Adipocyte (in vitro differentiated cells): ENCODE results near the gene RCOR2.

Experiments
- DNase-seq: peaks from one replicate; pipeline ENCODE4 v3.0.0-alpha.2; 2015; ENCODE audit warnings: low read depth
- H3K27me3 ChIP-seq: replicated peaks from 2 replicates; pipeline ENCODE4 v1.7.0; 2013; ENCODE audit warnings: mild to moderate bottlenecking, low read length, moderate library complexity; ENCODE audit not compliant: control insufficient read depth, insufficient read depth
- H3K36me3 ChIP-seq: 2 replicates; pipeline ENCODE4 v1.7.0; 2013; ENCODE audit warnings: low read length, mild to moderate bottlenecking, moderate library complexity; ENCODE audit not compliant: control insufficient read depth, insufficient read depth, severe bottlenecking
- H3K4me1 ChIP-seq: 2 replicates; pipeline ENCODE4 v1.7.0; 2013; ENCODE audit warnings: mild to moderate bottlenecking, low read length, moderate library complexity; ENCODE audit not compliant: control insufficient read depth, insufficient read depth
- H3K4me3 ChIP-seq: 2 replicates; pipeline ENCODE4 v1.7.0; 2013; ENCODE audit warnings: mild to moderate bottlenecking, low read length, moderate library complexity
- H3K9ac ChIP-seq: 2 replicates; pipeline ENCODE4 v1.7.0; 2013; ENCODE audit warnings: mild to moderate bottlenecking, low read length, moderate library complexity
- H3K9me3 ChIP-seq: 2 replicates; pipeline ENCODE4 v1.7.0; 2013; ENCODE audit warnings: mild to moderate bottlenecking, low read length, moderate library complexity; ENCODE audit not compliant: control insufficient read depth

RCOR2 gene

GRCh38 chr11:63941901-63942300 is 24.9 kb upstream of the RCOR2 start:
- DNase-seq, result no peak
- Histone ChIP-seq H3K27me3 (no peaks in the 10 kb centered on the region), H3K4me3 (no peak overlapping the region), H3K9ac (no peak overlapping the region), H3K36me3 (peaks cover 10% of the 10 kb centered on the region), H3K4me1 (peaks cover 29% of the 10 kb centered on the region), H3K9me3 (no peaks in the 10 kb centered on the region)

GRCh38 chr11:63940786-63941185 is 23.8 kb upstream of the RCOR2 start:
- no peaks in the 10 kb centered on the region for H3K36me3 ChIP-seq
- no peak overlapping the region for H3K9ac ChIP-seq
- DNase-seq, result no peak
- H3K27me3 ChIP-seq, result no peaks in the 10 kb centered on the region
- peaks cover 27% of the 10 kb centered on the region for H3K4me1 ChIP-seq
- no peak overlapping the region for H3K4me3 ChIP-seq
- H3K9me3 ChIP-seq, result no peaks in the 10 kb centered on the region

GRCh38 chr11:63939397-63939891 is 22.5 kb upstream of the RCOR2 start:
- Histone ChIP-seq H3K27me3 (no peaks in the 10 kb centered on the region), H3K9me3 (no peaks in the 10 kb centered on the region), H3K36me3 (no peaks in the 10 kb centered on the region), H3K4me1 (peaks cover 13% of the 10 kb centered on the region), H3K9ac (peak overlapping the region; percentile 86), H3K4me3 (peak overlapping the region; percentile 90)
- DNase-seq, result peak; percentile 53

- Histone ChIP-seq H3K36me3 (no peaks in the 10 kb centered on the region), H3K4me3 (peak within 1 kb of the TSS; percentile 90), H3K9ac (peak within 1 kb of the TSS; percentile 86), H3K4me1 (peaks cover 11% of the 10 kb centered on the region), H3K27me3 (no peaks in the 10 kb centered on the region), H3K9me3 (no peaks in the 10 kb centered on the region)
- DNase-seq, result peak; percentile 91
Measured at GRCh38 chr11:63938479-63939396, 21.8 kb upstream of the RCOR2 start, which contains the start of gene NAA40. Gene NAA40 (plus strand): TSS chr11:63939002. CDS start chr11:63939097, 95 bp downstream.

- DNase-seq, result no peak
- Histone ChIP-seq H3K36me3 (no peaks in the 10 kb centered on the region), H3K4me1 (peaks cover 15% of the 10 kb centered on the region), H3K9me3 (no peaks in the 10 kb centered on the region), H3K4me3 (peak overlapping the region; percentile 90), H3K9ac (no peak overlapping the region), H3K27me3 (no peaks in the 10 kb centered on the region)
Measured at GRCh38 chr11:63937713-63938478, 20.9 kb upstream of the RCOR2 start.

- no peak for DNase-seq
- Histone ChIP-seq H3K9ac (no peak overlapping the region), H3K9me3 (no peaks in the 10 kb centered on the region), H3K4me1 (peaks cover 9% of the 10 kb centered on the region), H3K4me3 (no peak overlapping the region), H3K36me3 (no peaks in the 10 kb centered on the region), H3K27me3 (no peaks in the 10 kb centered on the region)
Measured at GRCh38 chr11:63933459-63933858, 16.5 kb upstream of the RCOR2 start.

GRCh38 chr11:63931876-63932275 is 14.9 kb upstream of the RCOR2 start:
- H3K9ac ChIP-seq, result no peak overlapping the region
- H3K4me3 ChIP-seq, result no peak overlapping the region
- peaks cover 6% of the 10 kb centered on the region for H3K4me1 ChIP-seq
- no peaks in the 10 kb centered on the region for H3K9me3 ChIP-seq
- no peak for DNase-seq
- no peaks in the 10 kb centered on the region for H3K36me3 ChIP-seq
- H3K27me3 ChIP-seq, result no peaks in the 10 kb centered on the region

GRCh38 chr11:63931045-63931444 is 14.1 kb upstream of the RCOR2 start:
- no peaks in the 10 kb centered on the region for H3K27me3 ChIP-seq
- no peaks in the 10 kb centered on the region for H3K9me3 ChIP-seq
- DNase-seq, result no peak
- H3K36me3 ChIP-seq, result no peaks in the 10 kb centered on the region
- H3K9ac ChIP-seq, result no peak overlapping the region
- H3K4me3 ChIP-seq, result no peak overlapping the region
- peaks cover 6% of the 10 kb centered on the region for H3K4me1 ChIP-seq

GRCh38 chr11:63929616-63930015 is 12.7 kb upstream of the RCOR2 start:
- no peak overlapping the region for H3K4me3 ChIP-seq
- no peaks in the 10 kb centered on the region for H3K36me3 ChIP-seq
- H3K4me1 ChIP-seq, result peaks cover 6% of the 10 kb centered on the region
- no peak for DNase-seq
- no peaks in the 10 kb centered on the region for H3K9me3 ChIP-seq
- no peak overlapping the region for H3K9ac ChIP-seq
- H3K27me3 ChIP-seq, result peaks cover 5% of the 10 kb centered on the region

GRCh38 chr11:63923319-63923718 is 6.4 kb upstream of the RCOR2 start:
- H3K9me3 ChIP-seq, result peaks cover 5% of the 10 kb centered on the region

GRCh38 chr11:63922673-63923192 is 5.8 kb upstream of the RCOR2 start:
- Histone ChIP-seq H3K27me3 (peaks cover 5% of the 10 kb centered on the region), H3K9ac (no peak overlapping the region), H3K36me3 (no peaks in the 10 kb centered on the region), H3K9me3 (peaks cover 5% of the 10 kb centered on the region), H3K4me1 (peaks cover 19% of the 10 kb centered on the region), H3K4me3 (no peak overlapping the region)
- DNase-seq, result no peak

More at GRCh38 chr11:63923319-63923718, 6.4 kb upstream of the RCOR2 start:
- peaks cover 16% of the 10 kb centered on the region for H3K4me1 ChIP-seq
- no peak overlapping the region for H3K4me3 ChIP-seq
- no peak overlapping the region for H3K9ac ChIP-seq
- no peak for DNase-seq
- peaks cover 5% of the 10 kb centered on the region for H3K27me3 ChIP-seq
- H3K36me3 ChIP-seq, result no peaks in the 10 kb centered on the region
